Gastroesophageal sphincter (tissue), 3 donors: ENCODE measurements around the gene ADRA2C.

Experiments used
- POLR2A ChIP-seq, 2 donors: fragments of 450-650 bp; IDR thresholded peaks; one replicate each; pipeline ENCODE4 v1.6.1; 2017; ENCODE audit warnings: antibody characterized with exemption in 2 of 2, mild to moderate bottlenecking in 2 of 2, moderate library complexity in 1 of 2
- POLR2AphosphoS5 ChIP-seq: sonication (generic); formaldehyde crosslinking; IDR thresholded peaks from one replicate; pipeline ENCODE4 v1.6.1; 2017; ENCODE audit warnings: antibody characterized with exemption
- TF ChIP-seq, protein P1 (sequence below), 4 experiments: fragments of 200-600 bp in 2 of 4; fragments of 450-650 bp in 2 of 4; sonication (generic) in 1 of 4; IDR thresholded peaks; one replicate each; pipeline ENCODE4 v1.5.1; 2017 to 2019; ENCODE audit warnings: antibody characterized with exemption in 4 of 4, mild to moderate bottlenecking in 2 of 4, moderate library complexity in 2 of 4

DNA sequence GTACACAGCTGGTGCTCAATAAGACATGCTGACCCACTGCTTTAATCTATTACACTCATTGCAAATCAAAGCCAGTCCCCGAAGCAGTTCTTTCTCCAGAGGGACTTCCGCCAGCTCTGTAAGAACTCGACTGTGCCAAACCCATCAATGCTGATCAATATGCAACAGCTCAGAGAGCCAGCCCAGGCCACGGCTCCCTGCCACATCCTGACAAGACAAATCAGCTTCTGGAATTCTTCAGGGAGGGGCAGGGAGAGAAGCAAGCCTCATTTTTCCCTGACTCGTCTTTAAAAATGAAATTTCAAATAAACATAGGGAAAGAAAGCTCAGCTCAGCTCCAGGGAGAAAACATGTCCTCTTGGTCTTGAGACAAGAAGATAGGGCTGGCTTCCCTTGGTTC is 5.3 kb upstream of the ADRA2C start:
- TF ChIP-seq, protein P1, sequence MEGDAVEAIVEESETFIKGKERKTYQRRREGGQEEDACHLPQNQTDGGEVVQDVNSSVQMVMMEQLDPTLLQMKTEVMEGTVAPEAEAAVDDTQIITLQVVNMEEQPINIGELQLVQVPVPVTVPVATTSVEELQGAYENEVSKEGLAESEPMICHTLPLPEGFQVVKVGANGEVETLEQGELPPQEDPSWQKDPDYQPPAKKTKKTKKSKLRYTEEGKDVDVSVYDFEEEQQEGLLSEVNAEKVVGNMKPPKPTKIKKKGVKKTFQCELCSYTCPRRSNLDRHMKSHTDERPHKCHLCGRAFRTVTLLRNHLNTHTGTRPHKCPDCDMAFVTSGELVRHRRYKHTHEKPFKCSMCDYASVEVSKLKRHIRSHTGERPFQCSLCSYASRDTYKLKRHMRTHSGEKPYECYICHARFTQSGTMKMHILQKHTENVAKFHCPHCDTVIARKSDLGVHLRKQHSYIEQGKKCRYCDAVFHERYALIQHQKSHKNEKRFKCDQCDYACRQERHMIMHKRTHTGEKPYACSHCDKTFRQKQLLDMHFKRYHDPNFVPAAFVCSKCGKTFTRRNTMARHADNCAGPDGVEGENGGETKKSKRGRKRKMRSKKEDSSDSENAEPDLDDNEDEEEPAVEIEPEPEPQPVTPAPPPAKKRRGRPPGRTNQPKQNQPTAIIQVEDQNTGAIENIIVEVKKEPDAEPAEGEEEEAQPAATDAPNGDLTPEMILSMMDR (IDR thresholded peaks at IDR 0.05) = no peak
- TF ChIP-seq POLR2AphosphoS5 (peak; percentile 15), POLR2A (IDR thresholded peaks at IDR 0.05) (no peak)
